Measurements from ENCODE around the gene BBS9. TPM values are rescaled to one million over a fixed set of nuclear protein-coding genes. Genes with fewer than 3 reads are reported as not detected.
"Not testable (repeated sequence)": the region's sequence is repeated elsewhere in the genome, so short reads cannot be mapped to it uniquely, and the experiment has no call there.

BBS9 gene
- total RNA-seq, 1 experiment from 2014 or later = 5.7 TPM

DNA sequence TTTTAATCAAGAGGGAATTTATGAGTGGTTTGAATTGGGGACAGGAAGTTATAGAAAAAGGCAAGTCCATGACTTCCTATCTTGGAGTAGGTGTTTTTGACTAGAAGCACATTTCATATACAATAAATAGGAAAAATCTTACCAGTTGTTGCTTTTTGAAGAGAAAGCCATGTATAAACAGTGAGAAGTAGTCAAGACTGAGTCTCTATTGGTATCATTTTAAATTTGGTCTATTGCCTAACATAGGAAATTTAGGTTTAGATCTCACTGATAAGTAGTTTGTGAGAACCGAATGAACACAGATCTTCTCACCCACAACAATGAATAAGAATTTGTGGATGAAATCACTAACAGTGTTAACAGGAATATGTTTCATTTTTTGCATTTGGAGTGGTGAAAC lies 387.2 kb downstream of the BBS9 start:
- no peak overlapping the region for H3K4me3 ChIP-seq (ENCODE audit: low read length)
- BruUV-seq (replicated peaks) = no TSS peak
- no peak overlapping the region for H3K4me2 ChIP-seq (ENCODE audit: low read length)
- H3K36me3 ChIP-seq (ENCODE audit: low read depth, low read length) = no peaks in the 10 kb centered on the region
- H3F3A ChIP-seq (ENCODE audit: low read length, unreplicated experiment) = no peaks in the 10 kb centered on the region
- no peaks in the 10 kb centered on the region for H4K20me1 ChIP-seq (ENCODE audit: low read length)
- TF ChIP-seq EZH2phosphoT487 (IDR thresholded peaks at IDR 0.05; ENCODE audit: borderline replicate concordance, low read length) = no peak
- TF ChIP-seq, protein P1, sequence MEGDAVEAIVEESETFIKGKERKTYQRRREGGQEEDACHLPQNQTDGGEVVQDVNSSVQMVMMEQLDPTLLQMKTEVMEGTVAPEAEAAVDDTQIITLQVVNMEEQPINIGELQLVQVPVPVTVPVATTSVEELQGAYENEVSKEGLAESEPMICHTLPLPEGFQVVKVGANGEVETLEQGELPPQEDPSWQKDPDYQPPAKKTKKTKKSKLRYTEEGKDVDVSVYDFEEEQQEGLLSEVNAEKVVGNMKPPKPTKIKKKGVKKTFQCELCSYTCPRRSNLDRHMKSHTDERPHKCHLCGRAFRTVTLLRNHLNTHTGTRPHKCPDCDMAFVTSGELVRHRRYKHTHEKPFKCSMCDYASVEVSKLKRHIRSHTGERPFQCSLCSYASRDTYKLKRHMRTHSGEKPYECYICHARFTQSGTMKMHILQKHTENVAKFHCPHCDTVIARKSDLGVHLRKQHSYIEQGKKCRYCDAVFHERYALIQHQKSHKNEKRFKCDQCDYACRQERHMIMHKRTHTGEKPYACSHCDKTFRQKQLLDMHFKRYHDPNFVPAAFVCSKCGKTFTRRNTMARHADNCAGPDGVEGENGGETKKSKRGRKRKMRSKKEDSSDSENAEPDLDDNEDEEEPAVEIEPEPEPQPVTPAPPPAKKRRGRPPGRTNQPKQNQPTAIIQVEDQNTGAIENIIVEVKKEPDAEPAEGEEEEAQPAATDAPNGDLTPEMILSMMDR (conservative IDR thresholded peaks at IDR 0.05; ENCODE audit: low read depth, low read length) = no peak
- no peak for TF ChIP-seq EZH2 (IDR thresholded peaks at IDR 0.05; ENCODE audit: low read length, unreplicated experiment)
- H2AFZ ChIP-seq (ENCODE audit: low read length) = no peak overlapping the region
- no peaks in the 10 kb centered on the region for H3K27me3 ChIP-seq (ENCODE audit: low read length)
- DNase-seq = no peak
- H3K9me2 ChIP-seq (replicated peaks; ENCODE audit: low read length) = no peaks in the 10 kb centered on the region
- H3K4me1 ChIP-seq (ENCODE audit: insufficient read depth, low read length) = no peaks in the 10 kb centered on the region
- no peak for ATAC-seq
- ChIA-PET CTCF (no interaction called here), POLR2A (ENCODE audit: unreplicated experiment) (no interaction called here)
- intact Hi-C loops (cut with micrococcal nuclease) = no loop called here
- no peak overlapping the region for H3K9ac ChIP-seq (ENCODE audit: low read length)
- H3K79me2 ChIP-seq (ENCODE audit: low read length) = no peaks in the 10 kb centered on the region
- no peak overlapping the region for H3K27ac ChIP-seq (ENCODE audit: low read length)
- H3K9me3 ChIP-seq (ENCODE audit: low read length) = no peaks in the 10 kb centered on the region

DNA sequence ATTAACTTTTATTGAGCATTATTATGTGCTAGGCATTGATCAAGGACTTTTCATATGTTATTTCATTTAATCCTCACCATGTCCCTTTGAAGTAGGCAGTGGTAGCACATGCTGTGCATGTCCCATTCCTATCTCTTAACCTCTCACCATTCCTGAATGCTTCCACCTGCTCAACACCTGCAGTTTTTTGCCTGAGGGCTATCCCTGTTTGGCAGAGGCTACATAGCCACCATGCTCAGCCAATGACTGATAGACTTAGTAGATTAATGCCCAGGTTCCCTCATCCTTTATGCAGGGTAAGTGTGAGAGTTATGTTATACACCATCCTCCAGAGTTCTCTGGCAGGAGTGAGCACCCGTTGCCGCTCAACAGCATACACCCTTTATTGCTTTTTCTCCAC lies 387.8 kb downstream of the BBS9 start:
- DNase-seq = no peak
- no peaks in the 10 kb centered on the region for H3K79me2 ChIP-seq (ENCODE audit: low read length)
- POLR2A ChIA-PET (ENCODE audit: unreplicated experiment) = no interaction called here
- no peaks in the 10 kb centered on the region for H3K27me3 ChIP-seq (ENCODE audit: low read length)
- H4K20me1 ChIP-seq (ENCODE audit: low read length) = no peaks in the 10 kb centered on the region
- H3K36me3 ChIP-seq (ENCODE audit: low read depth, low read length) = no peaks in the 10 kb centered on the region
- no peaks in the 10 kb centered on the region for H3K4me1 ChIP-seq (ENCODE audit: insufficient read depth, low read length)
- no peak for TF ChIP-seq EZH2phosphoT487 (IDR thresholded peaks at IDR 0.05; ENCODE audit: borderline replicate concordance, low read length)
- no peak for TF ChIP-seq EZH2 (IDR thresholded peaks at IDR 0.05; ENCODE audit: low read length, unreplicated experiment)
- TF ChIP-seq, protein P1 (conservative IDR thresholded peaks at IDR 0.05; ENCODE audit: low read depth, low read length) = no peak
- ATAC-seq = no peak
- no peak overlapping the region for H3K9ac ChIP-seq (ENCODE audit: low read length)
- no peaks in the 10 kb centered on the region for H3K9me2 ChIP-seq (replicated peaks; ENCODE audit: low read length)
- no TSS peak for BruUV-seq (replicated peaks)
- intact Hi-C loops (cut with micrococcal nuclease) = no loop called here
- H3K27ac ChIP-seq (ENCODE audit: low read length) = no peak overlapping the region
- H3F3A ChIP-seq (ENCODE audit: low read length, unreplicated experiment) = no peaks in the 10 kb centered on the region
- CTCF ChIA-PET = no interaction called here
- no peaks in the 10 kb centered on the region for H3K9me3 ChIP-seq (ENCODE audit: low read length)
- H3K4me3 ChIP-seq (ENCODE audit: low read length) = no peak overlapping the region
- no peak overlapping the region for H2AFZ ChIP-seq (ENCODE audit: low read length)
- H3K4me2 ChIP-seq (ENCODE audit: low read length) = no peak overlapping the region

DNA sequence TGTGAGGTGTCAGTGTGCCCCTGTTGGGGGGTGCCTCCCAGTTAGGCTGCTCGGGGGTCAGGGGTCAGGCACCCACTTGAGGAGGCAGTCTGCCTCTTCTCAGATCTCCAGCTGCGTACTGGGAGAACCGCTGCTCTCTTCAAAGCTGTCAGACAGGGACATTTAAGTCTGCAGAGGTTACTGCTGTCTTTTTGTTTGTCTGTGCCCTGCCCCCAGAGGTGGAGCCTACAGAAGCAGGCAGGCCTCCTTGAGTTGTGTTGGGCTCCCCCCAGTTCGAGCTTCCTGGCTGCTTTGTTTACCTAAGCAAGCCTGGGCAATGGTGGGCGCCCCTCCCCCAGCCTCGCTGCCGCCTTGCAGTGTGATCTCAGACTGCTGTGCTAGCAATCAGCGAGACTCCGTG lies 397.6 kb downstream of the BBS9 start:
- ATAC-seq; H3K27me3 ChIP-seq (ENCODE audit: low read length); H3K9me2 ChIP-seq (replicated peaks; ENCODE audit: low read length); BruUV-seq (replicated peaks); H3K79me2 ChIP-seq (ENCODE audit: low read length); H4K20me1 ChIP-seq (ENCODE audit: low read length); H3K9ac ChIP-seq (ENCODE audit: low read length); CTCF ChIA-PET; H3K4me1 ChIP-seq (ENCODE audit: insufficient read depth, low read length); H3K4me2 ChIP-seq (ENCODE audit: low read length); H3K36me3 ChIP-seq (ENCODE audit: low read depth, low read length); H3K27ac ChIP-seq (ENCODE audit: low read length); H3K9me3 ChIP-seq (ENCODE audit: low read length); DNase-seq; POLR2A ChIA-PET (ENCODE audit: unreplicated experiment); H3K4me3 ChIP-seq (ENCODE audit: low read length); intact Hi-C loops (cut with micrococcal nuclease); H2AFZ ChIP-seq (ENCODE audit: low read length); H3F3A ChIP-seq (ENCODE audit: low read length, unreplicated experiment): not testable (repeated sequence)

DNA sequence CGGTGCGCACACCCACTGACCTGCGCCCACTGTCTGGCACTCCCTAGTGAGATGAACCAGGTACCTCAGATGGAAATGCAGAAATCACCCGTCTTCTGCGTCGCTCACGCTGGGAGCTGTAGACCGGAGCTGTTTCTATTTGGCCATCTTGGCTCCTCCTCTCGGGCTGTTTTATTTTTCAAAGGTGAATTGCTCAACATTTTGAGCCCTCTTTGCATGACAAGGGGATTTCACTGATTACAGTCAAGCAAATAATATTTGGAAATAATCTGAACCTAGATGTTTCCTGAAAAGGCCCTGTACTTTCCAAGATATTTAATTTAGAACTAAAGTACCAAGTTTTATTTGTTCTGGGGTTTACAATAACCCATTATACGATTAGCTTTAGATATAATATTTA lies 398.2 kb downstream of the BBS9 start:
- Histone ChIP-seq H3K4me3 (ENCODE audit: low read length) (peak overlapping the region; percentile 56), H2AFZ (ENCODE audit: low read length) (0 out of 2 replicates have a peak overlapping the region, but pooled peaks have one; percentile 57), H3K9ac (ENCODE audit: low read length) (peak overlapping the region; percentile 31; the same call in 1 of the 2 replicates), H3K4me2 (ENCODE audit: low read length) (peak overlapping the region; percentile 74)
- H3K4me1 ChIP-seq (ENCODE audit: insufficient read depth, low read length); ATAC-seq; H3K27me3 ChIP-seq (ENCODE audit: low read length); H3K9me2 ChIP-seq (replicated peaks; ENCODE audit: low read length); H3K36me3 ChIP-seq (ENCODE audit: low read depth, low read length); CTCF ChIA-PET; H3F3A ChIP-seq (ENCODE audit: low read length, unreplicated experiment); intact Hi-C loops (cut with micrococcal nuclease); H3K9me3 ChIP-seq (ENCODE audit: low read length); H3K79me2 ChIP-seq (ENCODE audit: low read length); H3K27ac ChIP-seq (ENCODE audit: low read length); H4K20me1 ChIP-seq (ENCODE audit: low read length); BruUV-seq (replicated peaks); POLR2A ChIA-PET (ENCODE audit: unreplicated experiment): not testable (repeated sequence)
- peak; percentile 10 for DNase-seq
